Cardiac septum (tissue), 1 donor: ENCODE data around the gene CNTNAP2. TPM values are rescaled to one million over a fixed set of nuclear protein-coding genes. Genes with fewer than 3 reads are reported as not detected.

Experiments used
- DNase-seq: peaks from one replicate; pipeline ENCODE4 v3.0.0-alpha.2; 2020; ENCODE audit warnings: low spot score
- intact Hi-C: fragments of 100-400 bp; cut with DNase I; formaldehyde crosslinking; loops from one replicate; pipeline ENCODE4 v1.14.0; 2022
- total RNA-seq: library from RNA; stranded (reverse); fragmentation: NEBNext Ultra II Directional; extraction: Animal tissue kit (Norgen Biotek cat#: 25700); gene quantifications from one replicate; pipeline ENCODE4 v1.2.1, GENCODE V29; 2021
- donor health status: DM: no; HTN: no; CAD: no.

CNTNAP2 gene
- total RNA-seq, 1 donor from 2014 or later, result 0.22 TPM

DNA sequence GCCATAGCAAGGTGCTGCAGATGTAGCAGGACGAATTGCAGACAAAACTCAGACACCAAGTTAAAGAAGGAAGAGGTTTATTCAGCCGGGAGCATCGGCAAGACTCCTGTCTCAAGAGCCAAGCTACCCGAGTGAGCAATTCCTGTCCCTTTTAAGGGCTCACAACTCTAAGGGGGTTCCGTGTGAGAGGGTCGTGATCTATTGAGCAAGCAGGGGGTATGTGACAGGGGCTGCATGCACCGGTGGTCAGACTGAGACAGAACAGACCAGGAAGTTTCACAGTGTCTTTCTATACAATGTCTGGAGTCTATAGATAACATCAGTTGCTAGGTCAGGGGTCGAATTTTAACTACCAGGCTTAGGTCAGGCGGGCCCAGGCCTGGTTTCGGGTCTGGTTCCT, 2252.0 kb downstream of the CNTNAP2 start:
- no peak for DNase-seq
- intact Hi-C loops, result no loop called here

DNA sequence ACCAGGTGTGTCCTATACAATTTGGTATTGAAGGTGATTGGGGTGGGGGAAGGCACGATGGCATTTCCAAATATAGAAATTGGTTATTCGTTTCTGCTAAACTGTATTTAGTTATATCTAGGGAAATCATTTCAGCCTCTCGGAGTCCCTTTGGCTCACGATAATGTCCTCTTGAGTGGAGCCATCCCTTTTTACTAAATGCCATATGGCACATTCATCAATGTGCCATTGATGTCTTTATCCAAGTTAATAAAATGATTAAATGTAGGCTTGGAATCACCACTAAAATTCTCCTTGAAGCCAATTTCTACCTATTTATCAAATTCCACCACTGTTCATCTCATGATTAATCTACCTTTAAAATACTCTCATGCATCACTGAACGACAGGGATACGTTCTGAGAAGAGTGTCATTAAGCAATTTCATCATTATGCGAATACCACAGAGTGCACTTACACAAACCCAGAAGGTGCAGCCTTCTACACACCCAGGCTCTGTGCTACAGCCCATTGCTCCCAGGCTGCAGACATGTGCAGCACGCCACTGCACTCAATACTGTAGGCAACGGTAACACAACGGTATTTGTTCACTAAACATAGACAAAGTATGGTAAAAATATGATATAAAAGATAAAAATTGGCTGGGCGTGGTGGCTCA, 2254.8 kb downstream of the CNTNAP2 start:
- DNase-seq, result no peak
- intact Hi-C loops, result no loop called here

DNA sequence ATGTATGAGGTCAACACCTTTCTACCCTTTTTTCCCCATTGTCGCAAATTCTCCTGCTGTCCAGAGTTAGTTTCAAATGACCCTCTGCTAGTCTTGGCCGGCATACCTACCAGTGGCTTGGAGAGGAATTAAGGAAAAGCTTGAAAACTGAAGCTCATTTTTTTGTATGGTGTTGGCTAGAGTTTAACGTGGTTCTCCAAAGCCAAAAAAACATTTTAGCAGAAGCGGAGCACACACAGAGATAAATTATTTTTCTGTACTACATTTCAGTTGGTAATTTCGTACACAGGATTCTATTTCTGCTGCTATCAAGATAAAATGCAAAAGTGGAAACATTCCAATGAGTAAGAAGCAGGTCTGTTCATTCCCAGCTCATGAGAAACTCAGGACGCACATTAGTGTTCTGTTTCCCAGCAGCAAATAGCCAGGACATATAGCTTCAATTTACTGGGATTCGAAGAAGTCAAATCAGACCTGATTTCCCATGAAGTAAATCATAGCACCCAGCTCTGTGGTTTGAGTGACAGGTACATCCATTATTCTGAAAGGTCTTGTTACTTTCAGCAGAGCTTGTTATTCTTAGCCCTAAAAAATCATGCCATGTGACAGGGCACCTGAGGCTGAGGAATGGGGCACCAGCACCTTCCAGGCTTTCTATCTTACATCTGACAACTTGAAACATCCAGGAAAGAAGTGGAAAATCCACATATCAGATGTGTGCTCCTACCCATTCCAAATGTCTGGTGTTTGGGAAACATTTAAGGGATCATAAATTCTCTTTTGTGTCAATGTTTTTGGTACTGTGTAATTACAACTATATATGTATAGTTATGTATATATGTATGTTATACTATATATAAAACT, 2258.0 kb downstream of the CNTNAP2 start:
- DNase-seq, result no peak
- intact Hi-C loops, result no loop called here

DNA sequence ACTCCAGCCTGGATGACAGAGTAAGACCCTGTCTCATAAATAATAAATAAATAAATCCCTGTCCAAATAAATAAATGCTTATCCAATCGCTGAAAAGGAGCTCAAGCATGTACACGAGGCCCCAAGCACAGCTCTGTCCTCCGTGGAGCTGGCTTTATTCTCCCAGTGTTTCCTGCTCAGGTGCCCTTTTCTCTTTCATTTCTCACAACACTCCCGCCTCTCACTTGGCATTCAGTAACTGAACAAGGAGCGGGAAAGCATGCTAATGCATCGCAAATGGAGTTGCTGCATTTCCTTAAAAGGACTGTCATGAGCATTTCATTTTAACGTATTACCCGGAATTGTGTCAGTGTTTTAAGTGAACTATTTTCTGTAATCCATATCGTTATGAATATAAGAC, 2263.1 kb downstream of the CNTNAP2 start:
- DNase-seq, result no peak
- intact Hi-C loops, result no loop called here

DNA sequence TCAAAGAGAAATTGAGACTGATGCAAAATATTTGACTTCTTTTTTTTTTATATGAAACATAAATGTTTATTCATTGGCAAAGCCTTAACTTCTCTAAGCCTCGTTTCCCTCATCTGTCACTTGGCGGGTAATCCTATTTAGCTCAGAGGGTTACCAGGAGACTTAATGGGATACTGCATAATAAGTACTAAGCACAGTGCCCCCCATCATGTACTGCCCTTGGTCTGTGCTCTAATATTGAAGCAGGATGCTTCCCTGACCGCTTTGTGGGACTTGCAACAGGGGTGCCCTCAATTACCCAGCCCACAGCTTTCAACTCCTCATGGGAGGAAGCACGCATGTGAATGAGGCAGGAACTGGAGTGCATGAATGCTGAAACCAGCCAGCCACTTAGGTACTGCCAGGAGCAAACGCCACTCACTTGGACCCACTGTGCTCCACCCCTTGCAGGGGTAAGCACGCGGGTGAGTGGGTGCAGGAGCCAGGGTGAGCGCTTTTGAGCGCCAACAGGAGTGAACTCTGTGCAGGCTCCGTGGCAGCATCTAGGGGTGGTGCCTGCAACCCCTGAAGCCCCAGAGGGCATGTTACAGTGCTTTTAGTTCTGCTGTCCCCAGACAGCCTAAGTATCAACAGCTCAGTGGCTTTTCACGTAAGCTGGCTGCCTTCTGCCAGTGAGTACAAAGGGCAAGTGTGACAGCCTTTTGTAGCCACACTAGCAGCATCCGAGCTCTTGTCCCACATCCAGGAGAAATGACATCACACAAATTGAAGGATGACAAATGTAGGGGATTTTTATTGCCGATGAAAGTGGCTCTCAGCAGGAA, 2264.2 kb downstream of the CNTNAP2 start:
- intact Hi-C loops, result no loop called here
- no peak for DNase-seq

DNA sequence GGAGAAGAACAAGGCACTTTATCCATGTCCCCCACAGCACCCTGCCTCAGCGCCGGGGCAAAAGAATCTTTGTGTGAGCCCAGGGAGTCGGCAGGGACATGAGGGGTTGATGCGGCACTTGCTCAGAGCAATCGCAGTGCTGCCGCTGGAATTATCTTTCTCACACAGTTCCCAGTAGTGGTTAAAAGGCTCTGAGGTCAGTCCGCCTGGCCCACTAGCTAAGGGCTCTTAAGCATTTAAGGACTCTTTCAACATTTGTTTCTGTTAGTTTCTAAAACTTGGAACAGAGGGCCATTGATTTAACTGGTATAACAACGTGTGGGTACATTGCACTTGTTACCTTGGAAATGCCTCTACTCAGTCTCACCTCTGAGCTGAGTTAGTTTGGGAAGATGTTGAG, 2266.0 kb downstream of the CNTNAP2 start:
- intact Hi-C loops, result no loop called here

DNA sequence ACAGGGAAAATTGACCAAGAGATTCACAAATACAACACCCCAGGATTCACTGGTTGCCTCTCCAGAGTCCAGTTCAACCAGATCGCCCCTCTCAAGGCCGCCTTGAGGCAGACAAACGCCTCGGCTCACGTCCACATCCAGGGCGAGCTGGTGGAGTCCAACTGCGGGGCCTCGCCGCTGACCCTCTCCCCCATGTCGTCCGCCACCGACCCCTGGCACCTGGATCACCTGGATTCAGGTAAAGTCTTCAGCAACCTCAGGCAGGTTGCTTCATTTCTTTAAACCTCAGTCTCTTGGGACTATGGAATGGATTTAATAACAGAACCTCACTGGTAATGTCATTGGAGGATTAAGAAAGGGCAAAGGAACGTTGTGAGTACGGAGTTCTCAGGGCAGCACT, 2267.1 kb downstream of the CNTNAP2 start:
- DNase-seq, result no peak
- intact Hi-C loops, result no loop called here

More for the DNA sequence above, 2266.0 kb downstream of the CNTNAP2 start:
- DNase-seq, result no peak

DNA sequence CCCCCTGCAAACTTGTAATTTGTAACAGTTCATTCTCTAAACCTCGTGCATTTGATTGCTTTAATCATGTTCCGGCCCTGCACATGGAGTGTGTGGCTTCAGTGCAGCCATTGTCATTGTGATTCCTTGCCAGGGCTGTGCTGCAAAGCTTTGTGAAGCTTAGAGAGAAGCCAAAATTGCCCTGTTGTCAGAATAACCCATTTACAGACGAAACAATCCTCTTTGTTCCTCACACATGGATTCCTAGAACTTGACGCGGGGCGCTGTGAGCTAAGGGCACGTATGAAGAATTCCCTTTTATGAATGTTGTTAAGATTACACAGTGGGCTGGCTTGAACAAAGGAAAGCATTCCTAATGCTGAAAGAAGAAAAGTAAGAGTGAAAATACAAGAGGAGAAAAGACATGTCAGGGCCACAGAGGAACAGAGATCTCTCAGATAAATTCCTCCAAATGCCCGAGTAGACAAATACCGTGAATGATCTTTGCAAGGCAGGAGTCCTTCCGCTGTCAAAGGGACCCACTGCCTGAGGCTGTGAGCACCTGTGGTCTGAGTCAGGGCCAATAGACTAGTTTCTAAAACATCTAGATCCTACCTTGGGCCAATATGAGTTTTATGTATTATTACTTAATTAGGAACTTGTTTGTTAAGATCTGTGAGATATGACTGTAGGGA, 2268.5 kb downstream of the CNTNAP2 start:
- no peak for DNase-seq

DNA sequence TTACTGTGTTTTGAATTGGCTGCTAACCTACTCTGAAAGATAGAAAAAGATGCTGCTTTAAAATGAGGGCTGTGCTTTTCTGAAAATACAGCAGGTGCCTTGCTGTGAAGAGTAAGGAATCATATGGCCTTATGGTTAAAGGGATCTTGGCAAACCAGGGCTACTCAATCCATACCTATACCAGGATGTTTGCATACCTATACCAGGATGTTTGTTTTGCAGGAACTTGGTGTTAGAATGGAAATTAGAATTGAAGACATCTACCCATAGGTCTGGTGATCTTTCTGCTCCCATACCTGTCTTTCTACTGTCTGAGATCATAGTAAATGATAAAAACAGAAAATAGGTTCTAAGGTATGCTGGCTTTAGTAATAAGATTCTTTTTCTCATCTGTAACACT, 2273.8 kb downstream of the CNTNAP2 start:
- no peak for DNase-seq
- intact Hi-C loops, result no loop called here

More for the DNA sequence above, 2268.5 kb downstream of the CNTNAP2 start:
- intact Hi-C loops, result no loop called here

DNA sequence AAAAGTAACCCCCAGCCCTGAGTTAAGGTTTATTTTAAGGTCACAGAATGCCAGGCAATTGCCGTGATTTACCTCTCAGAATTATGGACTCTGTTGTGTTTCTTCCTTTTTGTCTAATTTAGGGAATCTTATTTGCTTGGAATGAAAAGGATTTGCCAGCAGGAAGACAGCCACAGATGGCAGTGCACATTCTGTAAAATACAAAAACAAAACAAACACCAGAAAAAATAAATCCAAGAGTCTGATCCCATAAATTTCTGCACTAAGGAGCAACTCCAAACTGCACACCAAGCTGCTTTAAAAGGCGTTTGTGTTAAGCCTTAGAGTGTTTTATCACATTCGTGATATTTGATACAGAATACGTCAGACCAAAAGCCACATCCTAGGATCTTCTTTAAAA, 2275.0 kb downstream of the CNTNAP2 start:
- no peak for DNase-seq
- intact Hi-C loops, result no loop called here

DNA sequence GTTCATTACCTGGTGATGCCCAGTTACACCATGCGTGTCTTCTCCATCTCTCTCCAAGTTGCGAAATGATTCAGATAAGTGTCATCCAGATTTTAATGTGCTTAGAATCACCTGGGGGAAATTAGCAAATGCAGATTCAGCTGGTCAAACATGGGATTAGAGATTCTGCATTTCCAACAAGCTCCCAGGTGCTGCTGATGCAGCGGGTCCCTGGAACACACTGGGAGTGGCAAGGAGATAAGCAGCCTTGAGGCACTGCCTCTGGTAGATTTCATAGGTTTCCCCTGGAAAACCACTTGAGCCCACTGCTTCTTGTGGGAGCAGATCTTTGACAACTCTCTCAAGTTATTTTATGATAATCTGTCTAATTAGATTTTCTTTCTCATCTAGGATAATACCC, 2278.0 kb downstream of the CNTNAP2 start:
- DNase-seq, result no peak
- intact Hi-C loops, result no loop called here

DNA sequence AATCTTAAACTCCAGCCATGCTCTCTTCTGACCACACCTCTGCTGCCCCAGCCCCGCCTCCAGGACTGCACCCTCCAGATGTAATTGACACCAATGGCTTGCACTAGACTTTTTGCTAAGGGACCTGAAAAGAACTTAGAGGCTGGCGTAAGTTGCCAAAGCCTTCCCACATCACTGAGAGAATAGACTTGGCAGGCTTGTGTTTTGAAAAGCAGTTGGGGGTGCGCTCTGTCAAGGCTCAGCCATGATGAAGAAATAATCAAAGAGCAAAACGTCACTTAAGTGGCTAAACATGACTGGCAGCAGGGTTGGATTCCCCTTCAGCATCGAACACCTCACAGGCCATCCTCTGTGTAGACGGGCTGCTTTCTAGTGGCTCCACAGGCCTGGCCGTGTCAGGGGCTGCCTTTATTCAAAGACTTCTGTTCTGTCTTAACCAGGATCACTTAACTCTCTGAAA, 2278.8 kb downstream of the CNTNAP2 start:
- no peak for DNase-seq
- intact Hi-C loops, result no loop called here

DNA sequence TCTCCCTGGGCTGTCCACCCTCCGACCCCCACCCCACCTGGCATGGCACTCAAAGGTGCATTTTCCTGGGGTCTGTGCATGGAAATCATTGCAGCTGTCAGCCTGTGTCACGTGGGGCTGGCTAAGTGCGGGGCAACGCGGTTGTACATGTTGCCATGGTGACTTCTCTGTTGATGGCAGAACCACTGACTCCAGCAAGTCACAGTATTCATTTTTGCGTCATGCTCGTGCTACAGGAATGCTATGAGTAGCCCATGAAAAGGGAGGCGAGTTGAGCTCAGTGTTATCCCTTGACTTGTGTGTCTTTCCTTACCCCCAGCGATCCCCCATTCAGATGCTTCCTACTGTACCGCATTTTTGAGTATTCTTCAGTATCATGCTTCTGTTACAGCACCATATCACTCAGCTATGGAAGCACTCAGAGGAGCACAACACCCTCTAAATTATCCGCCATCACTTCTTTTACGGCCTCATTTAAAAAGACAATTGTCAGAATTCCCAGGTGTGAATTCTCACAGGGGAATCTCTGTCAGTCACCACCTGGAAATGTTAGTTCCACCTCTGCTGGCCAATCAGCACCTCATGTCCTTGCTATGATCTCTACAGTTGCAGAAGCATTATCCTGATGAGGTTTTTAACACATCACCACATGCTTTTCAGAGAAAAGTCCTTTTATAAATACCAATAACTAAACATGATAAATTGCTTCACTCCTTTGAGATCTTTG, 2279.6 kb downstream of the CNTNAP2 start:
- no peak for DNase-seq
- intact Hi-C loops, result no loop called here

DNA sequence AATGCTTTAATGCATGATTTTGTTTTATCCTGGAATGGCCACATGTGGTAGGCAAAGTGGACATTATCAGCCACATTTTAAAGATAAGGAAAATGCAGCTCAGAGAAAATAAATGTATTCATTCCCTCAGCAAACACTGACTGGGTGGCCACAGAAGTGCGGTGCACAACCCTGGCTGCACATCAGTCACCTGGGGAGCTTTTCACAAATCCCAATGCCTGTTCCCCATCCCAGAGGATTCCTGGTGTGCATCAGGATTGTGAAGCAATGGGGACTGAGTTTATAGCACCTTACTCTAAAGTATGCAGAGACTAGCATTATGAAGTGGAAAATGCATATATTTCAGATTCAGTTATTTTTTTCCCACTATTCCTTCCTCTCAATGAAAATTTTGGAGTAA, 2280.5 kb downstream of the CNTNAP2 start:
- intact Hi-C loops, result no loop called here
- DNase-seq, result no peak

DNA sequence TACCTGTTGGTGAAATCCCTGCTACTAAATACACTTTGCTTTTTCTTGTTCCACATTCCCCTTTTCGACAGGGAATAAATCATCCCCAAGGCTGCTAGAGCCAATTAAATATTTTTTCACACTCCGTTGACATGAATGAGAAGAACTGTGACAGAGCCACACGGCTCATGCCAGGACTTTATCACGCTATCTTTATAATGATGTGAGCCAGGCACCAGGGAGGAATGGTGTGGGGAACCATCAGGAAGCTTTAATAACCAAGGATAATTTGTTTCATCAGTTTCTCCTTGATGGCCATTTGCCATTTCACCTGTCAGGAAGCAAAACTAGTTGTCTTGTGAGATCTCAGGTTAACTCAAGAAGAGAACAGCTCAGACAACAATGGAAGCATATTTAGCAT, 2280.9 kb downstream of the CNTNAP2 start:
- intact Hi-C loops, result no loop called here
- DNase-seq, result no peak

DNA sequence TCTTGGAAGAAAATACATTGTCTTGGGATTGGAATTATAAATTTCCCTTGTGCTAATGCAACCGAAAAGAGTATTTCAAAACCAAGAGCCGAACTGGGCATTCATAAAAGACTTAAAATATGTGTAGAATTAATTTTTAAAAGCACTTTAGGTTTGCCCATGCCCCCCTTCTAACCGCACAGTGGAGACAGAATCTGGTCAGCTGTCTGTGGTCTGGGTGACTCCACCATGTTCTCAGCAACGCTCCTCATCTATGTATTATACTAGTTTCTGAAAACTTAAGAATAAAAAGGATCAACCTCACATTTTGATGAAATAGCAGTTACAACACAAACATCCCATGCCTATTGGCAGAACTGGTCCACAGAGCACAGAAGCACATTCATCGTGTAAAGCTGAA, 2281.4 kb downstream of the CNTNAP2 start:
- no peak for DNase-seq
- intact Hi-C loops, result no loop called here

DNA sequence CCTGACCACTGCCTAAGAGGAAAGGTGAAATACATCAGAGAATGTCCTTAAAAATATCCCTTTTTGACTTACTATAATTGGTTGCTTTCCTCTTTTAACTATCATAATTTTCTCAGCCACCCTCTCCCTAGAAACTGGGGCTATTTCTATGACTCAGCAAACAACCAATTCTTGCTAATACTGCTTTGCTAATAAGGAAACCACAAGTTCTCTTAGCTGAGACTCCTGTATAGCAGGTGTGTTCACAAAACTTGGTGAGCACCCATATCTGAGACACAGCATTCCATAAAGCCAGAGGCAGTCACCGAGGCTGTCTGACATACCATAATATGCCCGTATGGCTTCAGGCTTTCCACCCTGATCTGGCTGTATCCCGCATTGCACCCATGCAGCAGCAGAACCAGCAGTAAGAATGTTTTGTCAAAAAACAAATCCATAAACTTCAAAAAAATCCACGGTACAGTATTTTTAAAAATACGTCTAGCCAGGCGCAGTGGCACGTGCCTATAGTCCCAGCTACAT, 2282.3 kb downstream of the CNTNAP2 start:
- intact Hi-C loops, result no loop called here
- DNase-seq, result no peak

DNA sequence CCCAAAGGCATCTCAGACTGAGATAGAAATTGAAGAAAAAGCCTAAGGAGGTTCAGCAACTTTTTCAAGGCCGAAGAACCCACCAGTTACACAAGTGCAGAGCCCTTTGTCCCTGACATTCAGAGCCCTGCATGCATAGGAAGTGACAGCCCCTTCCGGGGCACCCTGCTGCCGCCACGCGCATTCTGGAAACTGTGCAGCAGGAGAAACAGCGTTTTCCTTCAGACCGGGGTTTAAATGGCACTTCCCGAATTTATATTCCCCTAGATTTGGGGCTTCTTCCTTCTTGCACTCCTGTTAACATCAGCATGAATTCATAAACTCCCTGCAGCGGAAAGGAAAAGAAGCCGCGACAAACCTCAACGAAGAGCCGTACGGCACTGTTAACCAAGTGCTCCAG, 2283.5 kb downstream of the CNTNAP2 start:
- intact Hi-C loops, result no loop called here
- no peak for DNase-seq

DNA sequence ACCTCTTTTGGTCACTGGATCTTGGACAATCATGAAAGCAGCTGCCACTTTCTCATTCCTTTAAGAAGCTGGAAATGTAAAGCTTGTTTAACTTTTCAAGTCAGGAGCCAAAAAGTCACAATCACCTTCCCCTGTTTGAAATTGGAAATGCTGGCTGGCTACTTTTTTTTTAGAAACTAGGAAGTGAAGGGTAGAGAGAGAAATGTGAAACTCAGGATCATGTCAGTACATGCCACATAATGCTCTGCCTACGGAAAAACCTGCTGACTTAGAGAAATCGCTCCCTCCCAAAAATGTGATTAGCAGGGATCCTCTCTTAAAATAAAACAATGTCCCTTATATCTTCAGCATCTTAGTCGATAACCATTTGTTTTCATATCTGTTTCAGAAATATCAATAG, 2285.6 kb downstream of the CNTNAP2 start:
- DNase-seq, result no peak
- intact Hi-C loops, result no loop called here
